ENCODE data around the gene FAM222A. TPM values are rescaled to one million over a fixed set of nuclear protein-coding genes. Genes with fewer than 3 reads are reported as not detected.
A peak's percentile ranks its signal among the peaks of the same experiment; 100 is the strongest.

Gene FAM222A
- total RNA-seq, 1 donor from 2014 or later: 0.20 TPM

- no peak for DNase-seq (ENCODE audit: low read depth in 2 of 2)
Observed at GRCh38 chr12:109737126-109737525, 23.5 kb downstream of the FAM222A start.

- DNase-seq (ENCODE audit: low read depth in 2 of 2): no peak
Observed at GRCh38 chr12:109737631-109738030, 24.0 kb downstream of the FAM222A start.

- DNase-seq (ENCODE audit: low read depth in 2 of 2): no peak
Observed at GRCh38 chr12:109738209-109738608, 24.6 kb downstream of the FAM222A start.

GRCh38 chr12:109738878-109739665 is 25.4 kb downstream of the FAM222A start:
- DNase-seq (ENCODE audit: low read depth in 2 of 2): no peak

GRCh38 chr12:109739747-109740693 is 26.4 kb downstream of the FAM222A start:
- DNase-seq (ENCODE audit: low read depth in 2 of 2): no peak

- DNase-seq (ENCODE audit: low read depth in 2 of 2): no peak
Observed at GRCh38 chr12:109740694-109741245, 27.1 kb downstream of the FAM222A start.

GRCh38 chr12:109741286-109741969 is 27.8 kb downstream of the FAM222A start:
- DNase-seq (ENCODE audit: low read depth in 2 of 2): no peak

GRCh38 chr12:109741970-109742703 is 28.5 kb downstream of the FAM222A start:
- no peak for DNase-seq (ENCODE audit: low read depth in 2 of 2)

- no peak for DNase-seq (ENCODE audit: low read depth in 2 of 2)
Observed at GRCh38 chr12:109743076-109743910, 29.7 kb downstream of the FAM222A start.

- no peak for DNase-seq (ENCODE audit: low read depth in 2 of 2)
Observed at GRCh38 chr12:109744026-109744425, 30.4 kb downstream of the FAM222A start.

- DNase-seq (ENCODE audit: low read depth in 2 of 2): peak in 1 of 2 donors; percentile 37
Observed at GRCh38 chr12:109744986-109745942, 31.6 kb downstream of the FAM222A start.

GRCh38 chr12:109752117-109753053 is 38.8 kb downstream of the FAM222A start:
- no peak for DNase-seq (ENCODE audit: low read depth in 2 of 2)

- no peak for DNase-seq (ENCODE audit: low read depth in 2 of 2)
Observed at GRCh38 chr12:109753054-109753401, 39.4 kb downstream of the FAM222A start.

GRCh38 chr12:109753959-109754358 is 40.3 kb downstream of the FAM222A start:
- no peak for DNase-seq (ENCODE audit: low read depth in 2 of 2)

- no peak for DNase-seq (ENCODE audit: low read depth in 2 of 2)
Observed at GRCh38 chr12:109756457-109756856, 42.8 kb downstream of the FAM222A start.

- DNase-seq (ENCODE audit: low read depth in 2 of 2): no peak
Observed at GRCh38 chr12:109757671-109758265, 44.1 kb downstream of the FAM222A start.
